ENCODE data around the gene ABL1. TPM values are rescaled to one million over a fixed set of nuclear protein-coding genes. Genes with fewer than 3 reads are reported as not detected.
A peak's percentile ranks its signal among the peaks of the same experiment; 100 is the strongest.
"Not testable (repeated sequence)": the region's sequence is repeated elsewhere in the genome, so short reads cannot be mapped to it uniquely, and the experiment has no call there.

Gene ABL1
- polyA plus RNA-seq, 3 donors from 2014 or later = 0.25 to 19.2 (median 5.0) TPM

GRCh38 chr9:130846487-130847305 is 11.6 kb downstream of the ABL1 start:
- Mint-ChIP-seq H3K4me3 (no peak overlapping the region), H3K36me3 (peaks cover 0 to 7% (median 0%) of the 10 kb centered on the region in 3 donors), H3K4me1 (peaks cover 15 to 32% of the 10 kb centered on the region in 2 donors), H3K27ac (peak overlapping the region in 2 of 6 donors; percentile 10 to 11), H3K9me3 (no peaks in the 10 kb centered on the region), H3K27me3 (ENCODE audit: low read depth in 3 of 3) (peaks cover 0 to 10% (median 0%) of the 10 kb centered on the region in 3 donors)
- no peak for DNase-seq

DNA sequence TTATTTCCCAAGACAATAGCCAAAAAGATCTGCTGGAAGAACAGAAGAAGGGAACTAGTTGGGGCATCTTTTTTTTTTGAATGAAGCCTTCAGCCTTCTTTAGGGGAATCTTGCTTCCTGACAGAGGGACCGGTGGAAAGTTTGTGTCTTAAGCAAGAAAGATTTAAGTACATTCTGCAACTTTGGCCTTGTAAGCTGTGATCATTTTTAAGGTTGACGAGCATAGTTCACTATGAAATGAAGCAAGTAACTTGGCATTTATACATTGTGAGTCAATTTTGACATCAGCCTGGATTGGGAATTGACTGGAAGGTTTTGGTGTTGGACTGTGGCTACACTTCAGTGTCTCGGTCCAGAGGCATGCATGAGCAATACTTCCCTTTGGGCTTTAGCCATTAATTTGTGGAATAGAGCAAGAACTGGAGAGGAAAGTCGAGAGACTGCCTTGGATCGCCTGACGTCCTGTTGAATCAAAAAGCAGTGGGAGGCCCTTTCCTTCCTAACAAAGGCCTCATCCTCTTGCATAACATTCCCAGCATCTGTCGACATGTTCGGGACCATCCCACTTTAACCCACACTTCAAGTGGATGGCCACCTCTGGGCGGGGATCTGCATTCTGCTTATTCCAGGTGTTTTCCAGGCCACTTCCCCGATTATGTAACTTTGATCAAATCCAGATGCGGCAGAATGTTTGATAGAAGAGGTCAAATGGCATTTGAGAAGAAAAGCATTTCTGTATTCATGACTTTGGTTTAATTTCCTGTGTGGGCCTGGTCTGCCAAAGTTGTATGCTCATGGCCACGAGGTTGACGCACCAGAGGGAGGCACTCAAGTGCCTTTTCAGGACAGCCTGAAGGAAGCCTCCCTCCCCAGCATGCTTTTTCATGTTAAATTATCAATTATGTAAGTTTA is 12.5 kb downstream of the ABL1 start:
- Mint-ChIP-seq H3K36me3 (peaks cover 0 to 7% (median 0%) of the 10 kb centered on the region in 3 donors), H3K27me3 (ENCODE audit: low read depth in 3 of 3) (peaks cover 0 to 10% (median 0%) of the 10 kb centered on the region in 3 donors), H3K4me3 (no peak overlapping the region), H3K4me1 (peaks cover 12 to 26% of the 10 kb centered on the region in 2 donors), H3K9me3 (no peaks in the 10 kb centered on the region), H3K27ac (peak overlapping the region in 3 of 6 donors; percentile 6 to 25 (median 10))
- DNase-seq = no peak

- not testable (repeated sequence) for H3K27me3 Mint-ChIP-seq (ENCODE audit: low read depth in 3 of 3); H3K4me3 Mint-ChIP-seq; H3K36me3 Mint-ChIP-seq; H3K9me3 Mint-ChIP-seq; H3K27ac Mint-ChIP-seq; DNase-seq
- peaks cover 6 to 18% of the 10 kb centered on the region in 2 donors for H3K4me1 Mint-ChIP-seq
Measured at GRCh38 chr9:130848514-130848913, 13.5 kb downstream of the ABL1 start.

- peaks cover 0 to 7% (median 0%) of the 10 kb centered on the region in 3 donors for H3K36me3 Mint-ChIP-seq
- peaks cover 4 to 9% of the 10 kb centered on the region in 2 donors for H3K4me1 Mint-ChIP-seq
- H3K4me3 Mint-ChIP-seq = no peak overlapping the region
- H3K27ac Mint-ChIP-seq = no peak overlapping the region
- no peaks in the 10 kb centered on the region for H3K9me3 Mint-ChIP-seq
- peaks cover 0 to 7% (median 0%) of the 10 kb centered on the region in 3 donors for H3K27me3 Mint-ChIP-seq (ENCODE audit: low read depth in 3 of 3)
- DNase-seq = no peak
Measured at GRCh38 chr9:130849356-130849755, 14.3 kb downstream of the ABL1 start.

- H3K36me3 Mint-ChIP-seq = peaks cover 0 to 5% (median 3%) of the 10 kb centered on the region in 3 donors
- no peak overlapping the region for H3K4me3 Mint-ChIP-seq
- peaks cover under 1 to 2% of the 10 kb centered on the region in 2 donors for H3K4me1 Mint-ChIP-seq
- no peak overlapping the region for H3K27ac Mint-ChIP-seq
- peaks cover 0 to 3% (median 0%) of the 10 kb centered on the region in 3 donors for H3K27me3 Mint-ChIP-seq (ENCODE audit: low read depth in 3 of 3)
- H3K9me3 Mint-ChIP-seq = no peaks in the 10 kb centered on the region
- no peak for DNase-seq
Measured at GRCh38 chr9:130852801-130853200, 17.7 kb downstream of the ABL1 start.

DNA sequence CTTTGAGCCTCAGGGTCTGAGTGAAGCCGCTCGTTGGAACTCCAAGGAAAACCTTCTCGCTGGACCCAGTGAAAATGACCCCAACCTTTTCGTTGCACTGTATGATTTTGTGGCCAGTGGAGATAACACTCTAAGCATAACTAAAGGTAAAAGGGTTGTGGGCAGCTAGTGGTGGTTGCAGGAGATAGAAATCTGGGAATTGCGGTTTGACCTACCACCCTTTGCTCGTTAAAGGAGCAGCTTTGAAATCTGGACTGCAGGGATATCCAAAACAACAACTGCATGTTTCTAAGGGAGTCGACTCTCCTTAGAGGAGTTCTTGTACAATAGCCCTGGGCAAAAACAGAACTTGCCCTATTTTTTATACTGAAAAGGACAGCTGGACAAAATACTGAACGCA is 19.0 kb downstream of the ABL1 start:
- Mint-ChIP-seq H3K4me1 (peaks cover 0 to 2% of the 10 kb centered on the region in 2 donors), H3K36me3 (peaks cover 0 to 5% (median 3%) of the 10 kb centered on the region in 3 donors), H3K9me3 (no peaks in the 10 kb centered on the region), H3K4me3 (no peak overlapping the region), H3K27ac (no peak overlapping the region), H3K27me3 (ENCODE audit: low read depth in 3 of 3) (peaks cover 0 to 3% (median 0%) of the 10 kb centered on the region in 3 donors)
- no peak for DNase-seq

DNA sequence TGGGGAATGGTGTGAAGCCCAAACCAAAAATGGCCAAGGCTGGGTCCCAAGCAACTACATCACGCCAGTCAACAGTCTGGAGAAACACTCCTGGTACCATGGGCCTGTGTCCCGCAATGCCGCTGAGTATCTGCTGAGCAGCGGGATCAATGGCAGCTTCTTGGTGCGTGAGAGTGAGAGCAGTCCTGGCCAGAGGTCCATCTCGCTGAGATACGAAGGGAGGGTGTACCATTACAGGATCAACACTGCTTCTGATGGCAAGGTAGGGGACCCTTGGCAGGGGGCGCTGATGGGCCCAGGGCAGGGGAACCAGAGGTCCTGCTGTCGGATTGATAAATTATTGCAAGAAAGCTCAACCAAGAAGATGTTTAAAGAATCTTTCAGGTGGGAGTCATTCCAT is 19.8 kb downstream of the ABL1 start:
- Mint-ChIP-seq H3K27ac (no peak overlapping the region), H3K27me3 (ENCODE audit: low read depth in 3 of 3) (peaks cover 0 to 3% (median 0%) of the 10 kb centered on the region in 3 donors), H3K4me3 (no peak overlapping the region), H3K36me3 (peaks cover 0 to 5% (median 3%) of the 10 kb centered on the region in 3 donors), H3K9me3 (no peaks in the 10 kb centered on the region), H3K4me1 (peaks cover 0 to 2% of the 10 kb centered on the region in 2 donors)
- DNase-seq = no peak

GRCh38 chr9:130856474-130856873 is 21.4 kb downstream of the ABL1 start:
- H3K36me3 Mint-ChIP-seq = peaks cover 0 to 8% (median 3%) of the 10 kb centered on the region in 3 donors
- no peaks in the 10 kb centered on the region for H3K9me3 Mint-ChIP-seq
- peaks cover 2 to 9% of the 10 kb centered on the region in 2 donors for H3K4me1 Mint-ChIP-seq
- H3K4me3 Mint-ChIP-seq = no peak overlapping the region
- no peaks in the 10 kb centered on the region for H3K27me3 Mint-ChIP-seq (ENCODE audit: low read depth in 3 of 3)
- H3K27ac Mint-ChIP-seq = peak overlapping the region in 1 of 6 donors; percentile 3
- DNase-seq = no peak

GRCh38 chr9:130857864-130858738 is 23.0 kb downstream of the ABL1 start:
- H3K4me3 Mint-ChIP-seq = no peak overlapping the region
- peaks cover 4 to 9% of the 10 kb centered on the region in 2 donors for H3K4me1 Mint-ChIP-seq
- H3K36me3 Mint-ChIP-seq = peaks cover 3 to 11% (median 9%) of the 10 kb centered on the region in 3 donors
- no peak for DNase-seq
- no peak overlapping the region for H3K27ac Mint-ChIP-seq
- no peaks in the 10 kb centered on the region for H3K9me3 Mint-ChIP-seq
- H3K27me3 Mint-ChIP-seq (ENCODE audit: low read depth in 3 of 3) = no peaks in the 10 kb centered on the region

DNA sequence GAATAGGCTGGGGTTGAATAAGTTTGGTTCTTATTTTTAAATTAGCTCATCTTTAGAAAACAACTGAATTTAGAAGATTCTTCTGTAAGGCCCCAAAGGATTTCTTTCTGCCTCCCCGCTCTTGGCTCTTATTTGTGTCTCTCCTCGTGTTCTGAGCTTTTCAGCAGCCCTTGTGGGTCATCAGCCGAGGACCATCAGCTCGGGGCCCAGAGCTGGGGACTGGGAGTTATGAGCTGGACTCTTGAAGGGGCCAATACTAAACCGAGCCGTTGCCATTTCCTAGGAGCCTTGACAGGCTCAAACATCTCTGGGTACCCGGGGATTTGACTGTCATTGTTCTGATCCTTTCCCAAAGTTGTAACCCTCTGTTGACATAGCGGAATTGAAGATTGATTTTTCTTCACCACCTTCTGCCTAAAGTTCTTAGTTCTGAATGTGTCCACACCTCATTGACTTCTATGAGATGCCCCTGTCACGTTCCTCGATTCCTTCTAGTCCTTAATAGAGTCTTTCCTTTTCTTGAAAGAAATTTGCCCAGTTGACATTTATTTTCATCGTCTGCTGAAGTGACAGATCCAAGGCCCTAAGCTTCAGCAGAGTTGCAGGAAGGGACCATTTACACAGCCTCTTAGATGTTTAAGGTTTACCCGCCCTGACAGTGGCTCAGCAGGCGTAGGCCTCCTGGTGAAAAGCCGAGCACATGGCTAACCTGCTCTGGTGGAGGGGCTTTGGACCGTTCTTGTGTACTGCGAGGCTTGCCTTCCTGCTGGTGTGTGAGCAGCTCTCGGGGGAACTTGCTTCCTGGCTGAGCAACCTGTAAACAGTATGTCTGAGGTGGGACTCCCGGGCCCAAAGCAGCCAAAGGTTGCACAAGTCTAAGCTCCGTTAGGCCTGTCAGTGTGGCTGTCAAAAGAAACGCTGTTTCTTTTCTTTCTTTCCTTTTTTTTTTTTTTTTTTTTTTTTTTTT is 24.0 kb downstream of the ABL1 start:
- Mint-ChIP-seq H3K27me3 (ENCODE audit: low read depth in 3 of 3) (no peaks in the 10 kb centered on the region), H3K9me3 (no peaks in the 10 kb centered on the region), H3K36me3 (peaks cover 5 to 11% (median 9%) of the 10 kb centered on the region in 3 donors), H3K4me1 (peaks cover 4 to 14% of the 10 kb centered on the region in 2 donors), H3K4me3 (no peak overlapping the region), H3K27ac (peak overlapping the region in 1 of 6 donors; percentile 13)
- DNase-seq = no peak

- Mint-ChIP-seq H3K36me3 (peaks cover 5 to 11% (median 6%) of the 10 kb centered on the region in 3 donors), H3K9me3 (no peaks in the 10 kb centered on the region), H3K27me3 (ENCODE audit: low read depth in 3 of 3) (no peaks in the 10 kb centered on the region), H3K27ac (peak overlapping the region in 5 of 6 donors; percentile 23 to 65 (median 45)), H3K4me1 (peaks cover 4 to 14% of the 10 kb centered on the region in 2 donors), H3K4me3 (peak overlapping the region in 3 of 5 donors; percentile 7 to 28 (median 14))
- DNase-seq = peak; percentile 22 to 42 (median 37)
Measured at GRCh38 chr9:130860458-130861316, 25.6 kb downstream of the ABL1 start.

All from immature natural killer cell (primary cell).